BE2C (cell line): ENCODE measurements around the gene CDK5R2.

ENCODE experiments used
- DNase-seq: peaks from one replicate; pipeline ENCODE4 v3.0.0-alpha.2; 2020
- H3K27me3 ChIP-seq: fragments of 250-450 bp; sonication (Bioruptor Pico); 2 replicates; pipeline ENCODE4 v1.5.1; 2020; ENCODE audit warnings: mild to moderate bottlenecking
- H3K36me3 ChIP-seq: fragments of 250-450 bp; sonication (Bioruptor Pico); 2 replicates; pipeline ENCODE4 v1.5.1; 2020; ENCODE audit warnings: mild to moderate bottlenecking
- H3K4me1 ChIP-seq: fragments of 250-450 bp; sonication (Bioruptor Pico); 2 replicates; pipeline ENCODE4 v1.5.1; 2020
- H3K4me3 ChIP-seq: 2 replicates; pipeline ENCODE4 v1.5.1; 2011; ENCODE audit warnings: low read depth, low read length
- H3K9me3 ChIP-seq: fragments of 250-450 bp; sonication (Bioruptor Pico); 2 replicates; pipeline ENCODE4 v1.5.1; 2020
- TF ChIP-seq, protein P1 (sequence below): IDR thresholded peaks from 2 replicates; pipeline ENCODE4 v1.5.1; 2012; ENCODE audit warnings: mild to moderate bottlenecking, low read depth, low read length

CDK5R2 gene

DNA sequence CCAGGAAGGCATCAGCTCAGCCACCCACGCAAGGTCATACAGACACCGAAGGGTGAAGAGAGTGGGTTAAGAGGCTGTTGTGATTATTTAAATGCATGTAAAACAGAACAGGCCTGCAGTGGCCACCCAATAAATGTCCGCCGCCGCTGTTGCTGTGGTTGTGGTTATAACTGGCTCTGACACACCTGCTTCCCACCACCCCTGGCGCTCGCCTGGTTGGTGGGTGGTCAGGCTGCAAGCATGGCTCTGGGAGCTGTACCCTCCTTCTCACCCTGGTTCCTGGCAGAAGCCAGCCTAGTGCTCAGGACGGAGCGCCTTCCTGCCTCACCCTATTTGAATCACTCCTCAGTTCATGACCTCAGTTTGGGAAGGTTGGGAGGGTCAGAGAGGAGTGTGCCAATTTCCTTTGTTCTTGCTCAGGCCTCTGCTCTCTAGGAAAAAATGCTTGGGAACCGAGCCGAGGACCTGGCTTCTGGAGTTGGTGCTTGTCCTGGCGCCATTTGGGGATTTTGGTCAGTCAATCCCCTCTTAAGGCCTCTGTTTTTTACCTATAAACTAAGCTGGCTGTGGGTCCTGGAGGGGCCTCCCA, 39.0 kb downstream of the CDK5R2 start:
- TF ChIP-seq, protein P1, sequence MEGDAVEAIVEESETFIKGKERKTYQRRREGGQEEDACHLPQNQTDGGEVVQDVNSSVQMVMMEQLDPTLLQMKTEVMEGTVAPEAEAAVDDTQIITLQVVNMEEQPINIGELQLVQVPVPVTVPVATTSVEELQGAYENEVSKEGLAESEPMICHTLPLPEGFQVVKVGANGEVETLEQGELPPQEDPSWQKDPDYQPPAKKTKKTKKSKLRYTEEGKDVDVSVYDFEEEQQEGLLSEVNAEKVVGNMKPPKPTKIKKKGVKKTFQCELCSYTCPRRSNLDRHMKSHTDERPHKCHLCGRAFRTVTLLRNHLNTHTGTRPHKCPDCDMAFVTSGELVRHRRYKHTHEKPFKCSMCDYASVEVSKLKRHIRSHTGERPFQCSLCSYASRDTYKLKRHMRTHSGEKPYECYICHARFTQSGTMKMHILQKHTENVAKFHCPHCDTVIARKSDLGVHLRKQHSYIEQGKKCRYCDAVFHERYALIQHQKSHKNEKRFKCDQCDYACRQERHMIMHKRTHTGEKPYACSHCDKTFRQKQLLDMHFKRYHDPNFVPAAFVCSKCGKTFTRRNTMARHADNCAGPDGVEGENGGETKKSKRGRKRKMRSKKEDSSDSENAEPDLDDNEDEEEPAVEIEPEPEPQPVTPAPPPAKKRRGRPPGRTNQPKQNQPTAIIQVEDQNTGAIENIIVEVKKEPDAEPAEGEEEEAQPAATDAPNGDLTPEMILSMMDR: no peak
- Histone ChIP-seq H3K36me3 (no peaks in the 10 kb centered on the region), H3K9me3 (no peaks in the 10 kb centered on the region), H3K4me1 (peaks cover 57% of the 10 kb centered on the region), H3K27me3 (no peaks in the 10 kb centered on the region), H3K4me3 (no peak overlapping the region)
- peak; percentile 30 for DNase-seq

DNA sequence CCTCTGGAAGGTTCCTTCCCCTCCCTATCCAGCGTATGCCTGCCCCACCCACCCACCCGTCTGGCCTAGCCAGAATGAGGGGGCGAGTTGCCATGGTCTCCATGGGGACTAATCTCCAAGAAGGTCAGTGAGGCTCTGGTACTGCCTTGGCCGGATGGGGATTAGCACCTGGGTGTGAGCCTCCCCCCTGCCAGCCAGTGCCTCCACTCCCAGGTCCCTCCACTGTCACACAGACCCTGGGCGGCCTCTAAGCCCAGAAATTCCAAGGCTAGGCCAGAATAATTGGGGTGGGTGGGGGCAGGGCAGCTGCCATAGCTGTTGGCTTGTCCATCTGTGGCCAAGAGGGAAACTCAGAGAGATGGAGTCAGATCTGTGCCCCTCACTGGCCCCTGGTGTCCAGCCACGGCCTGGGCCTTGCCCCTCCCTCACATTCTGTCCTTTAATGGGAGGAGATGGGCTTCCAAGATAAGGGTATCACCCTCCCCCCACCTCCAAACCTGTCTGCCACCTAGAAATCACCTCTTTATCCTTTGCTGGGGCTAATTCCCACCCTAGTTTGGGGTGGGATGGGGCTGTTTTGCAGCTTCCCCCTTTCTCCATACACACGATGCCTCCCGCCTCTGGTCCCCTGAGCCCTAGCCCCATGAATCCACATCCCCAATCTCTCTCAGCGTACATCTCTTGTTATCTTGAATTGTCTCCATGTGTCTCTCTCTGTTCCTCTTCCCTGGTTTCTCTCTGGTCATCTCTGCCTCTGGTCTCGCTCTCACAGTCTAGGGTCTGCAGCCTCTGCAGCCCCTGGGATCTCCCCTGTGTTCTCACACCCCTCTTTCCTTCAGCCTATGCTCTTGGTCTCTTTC, 39.8 kb downstream of the CDK5R2 start:
- Histone ChIP-seq H3K9me3 (no peaks in the 10 kb centered on the region), H3K4me3 (peak overlapping the region; percentile 31), H3K36me3 (no peaks in the 10 kb centered on the region), H3K4me1 (peaks cover 57% of the 10 kb centered on the region), H3K27me3 (no peaks in the 10 kb centered on the region)
- DNase-seq: peak; percentile 59
- TF ChIP-seq, protein P1: no peak

DNA sequence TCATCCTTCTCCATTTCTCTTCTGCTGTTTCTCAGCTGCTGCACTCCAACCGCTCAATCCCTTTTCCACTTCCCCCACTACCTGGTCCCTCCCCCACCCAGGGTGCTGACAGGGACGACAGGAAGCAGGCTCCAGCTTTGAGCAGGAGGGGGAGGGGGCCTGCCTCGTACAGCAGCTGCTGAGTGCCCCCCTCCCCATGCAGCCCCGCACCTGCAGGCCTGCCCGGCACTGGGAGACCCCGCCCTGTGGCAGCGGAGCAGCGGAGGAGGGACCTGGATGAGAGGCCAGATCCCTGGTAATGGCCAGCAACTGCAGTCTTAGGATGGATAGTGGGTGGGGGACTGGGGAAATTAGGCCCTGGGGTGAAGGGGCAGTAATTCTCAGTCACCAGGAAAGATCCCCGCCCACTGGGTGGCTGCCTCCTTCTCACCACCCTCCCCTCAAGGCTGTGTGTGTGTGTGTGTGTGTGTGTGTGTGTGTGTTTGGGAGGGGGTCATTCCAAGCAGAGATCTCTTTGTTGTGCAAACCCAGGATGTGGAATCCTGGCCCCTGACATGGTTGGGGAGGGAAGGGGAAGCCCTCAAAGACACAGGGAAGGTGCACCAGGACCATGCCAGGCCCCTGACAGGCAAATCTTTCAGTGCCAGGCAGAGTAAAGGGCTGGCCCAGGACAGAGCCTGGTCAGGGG, 40.6 kb downstream of the CDK5R2 start:
- peak overlapping the region; percentile 31 for H3K4me3 ChIP-seq
- no peaks in the 10 kb centered on the region for H3K27me3 ChIP-seq
- peak; percentile 98 for DNase-seq
- no peaks in the 10 kb centered on the region for H3K36me3 ChIP-seq
- H3K4me1 ChIP-seq: peaks cover 57% of the 10 kb centered on the region
- no peaks in the 10 kb centered on the region for H3K9me3 ChIP-seq
- TF ChIP-seq, protein P1: no peak

DNA sequence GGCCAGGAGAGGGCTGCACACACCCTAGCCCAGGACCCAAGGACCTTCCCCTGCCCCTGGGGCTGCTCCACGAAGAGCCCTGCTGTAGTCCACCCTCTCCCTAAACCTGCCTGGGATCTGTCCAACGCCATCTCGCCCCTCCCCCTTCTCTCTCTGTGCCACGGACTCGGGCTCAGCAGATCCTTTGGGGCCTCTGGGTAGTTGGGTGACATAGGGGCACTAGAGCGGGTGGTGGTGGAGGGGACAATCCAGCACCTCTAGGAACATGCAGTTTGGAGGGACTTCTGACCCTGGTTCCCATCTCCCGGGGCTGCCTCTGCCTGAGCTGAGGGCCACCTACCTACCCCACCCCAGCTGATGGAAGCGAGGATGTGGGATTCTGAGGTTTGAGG, 41.1 kb downstream of the CDK5R2 start:
- H3K4me3 ChIP-seq: peak overlapping the region; percentile 31; the same call in 1 of the 2 replicates
- peaks cover 53% of the 10 kb centered on the region for H3K4me1 ChIP-seq
- no peaks in the 10 kb centered on the region for H3K27me3 ChIP-seq
- no peaks in the 10 kb centered on the region for H3K36me3 ChIP-seq
- no peaks in the 10 kb centered on the region for H3K9me3 ChIP-seq
- peak; percentile 68 for DNase-seq
- TF ChIP-seq, protein P1: no peak

GRCh38 chr2:219001100-219001576, 41.7 kb downstream of the CDK5R2 start:
- Histone ChIP-seq H3K4me1 (peaks cover 49% of the 10 kb centered on the region), H3K27me3 (no peaks in the 10 kb centered on the region), H3K4me3 (no peak overlapping the region), H3K9me3 (no peaks in the 10 kb centered on the region), H3K36me3 (no peaks in the 10 kb centered on the region)
- DNase-seq: no peak
- TF ChIP-seq, protein P1: no peak
